Endothelial cell of umbilical vein (primary cell): Measurements from ENCODE around the gene DPYSL4. TPM values are rescaled to one million over a fixed set of nuclear protein-coding genes. Genes with fewer than 3 reads are reported as not detected.

Experiments used
- BruUV-seq: library from RNA; stranded (reverse); fragments of 400-500 nt; replicated peaks from 2 replicates; lab custom pipeline; 2021; lab: Mats Ljungman, UMichigan
- CTCF ChIA-PET: fragments of 300-600, 350-600 bp; sonication (Branson Sonifier 250); formaldehyde crosslinking; loops from one replicate; lab custom pipeline; 2021; ENCODE audit warnings: antibody characterized with exemption, inconsistent platforms; lab: Charles Lee
- POLR2A ChIA-PET: fragments of 300-600, 350-600 bp; sonication (Branson Sonifier 250); formaldehyde crosslinking; loops from one replicate; lab custom pipeline; 2021; ENCODE audit warnings: antibody characterized with exemption, inconsistent platforms; lab: Charles Lee
- DNase-seq: peaks from one replicate; pipeline ENCODE4 v3.0.0-alpha.2; 2011; ENCODE audit warnings: low read depth, low spot score
- FAIRE-seq: peaks from 2 replicates; lab custom pipeline; 2011; peaks lifted over from hg19 to GRCh38; lab: Jason Lieb, UNC
- H2AFZ ChIP-seq: 2 replicates; pipeline ENCODE4 v1.6.0; 2012; ENCODE audit warnings: low read depth, low read length, control low read depth, inconsistent platforms
- H3K27ac ChIP-seq: 2 replicates; pipeline ENCODE4 v1.5.1; 2011; ENCODE audit warnings: low read depth, mild to moderate bottlenecking, control low read depth, low read length, moderate library complexity; ENCODE audit not compliant: insufficient read depth
- H3K27me3 ChIP-seq, 2 experiments: 2 replicates each; pipeline versions ENCODE4 v1.6.0 to v1.6.1; 2011; ENCODE audit warnings: low read length in 2 of 2, mixed read lengths in 1 of 2; ENCODE audit not compliant: control insufficient read depth in 2 of 2, insufficient read depth in 2 of 2
- H3K36me3 ChIP-seq, 2 experiments: 2 replicates in 1 of 2; 3 replicates in 1 of 2; pipeline ENCODE4 v1.5.1; 2011; ENCODE audit warnings: low read length in 2 of 2, mild to moderate bottlenecking in 1 of 2, moderate library complexity in 1 of 2; ENCODE audit not compliant: control insufficient read depth in 2 of 2, insufficient read depth in 2 of 2; ENCODE audit errors: extremely low read depth in 1 of 2
- H3K4me1 ChIP-seq: 3 replicates; pipeline ENCODE4 v1.5.1; 2011; ENCODE audit warnings: mild to moderate bottlenecking, low read length; ENCODE audit not compliant: control insufficient read depth, insufficient read depth; ENCODE audit errors: extremely low read depth
- H3K4me2 ChIP-seq: 2 replicates; pipeline ENCODE4 v1.6.1; 2011; ENCODE audit warnings: low read length, control low read depth, mixed read lengths; ENCODE audit not compliant: insufficient read depth
- H3K4me3 ChIP-seq, 3 experiments: fragments of 200-600 bp in 1 of 3; sonication (generic), shearing (Covaris generic) in 1 of 3; replicated peaks in 1 of 3; 2 replicates each; pipeline ENCODE4 v1.5.1; 2011 to 2016; ENCODE audit warnings: control low read depth in 3 of 3, low read length in 3 of 3, mild to moderate bottlenecking in 2 of 3, inconsistent platforms in 1 of 3, low read depth in 1 of 3, moderate library complexity in 1 of 3; ENCODE audit not compliant: insufficient read depth in 1 of 3
- H3K79me2 ChIP-seq: 2 replicates; pipeline ENCODE4 v1.6.0; 2012; ENCODE audit warnings: low read length, inconsistent platforms; ENCODE audit not compliant: control insufficient read depth, insufficient read depth
- H3K9ac ChIP-seq: replicated peaks from 2 replicates; pipeline ENCODE3; 2011; ENCODE audit warnings: low read length, control low read depth; ENCODE audit not compliant: insufficient read depth; ENCODE audit errors: extremely low read depth
- H3K9me1 ChIP-seq: replicated peaks from 3 replicates; pipeline ENCODE4 v1.6.0; 2011; ENCODE audit warnings: mild to moderate bottlenecking, low read length; ENCODE audit not compliant: control insufficient read depth, insufficient read depth; ENCODE audit errors: extremely low read depth
- H3K9me3 ChIP-seq: replicated peaks from 2 replicates; pipeline ENCODE4 v1.5.1; 2012; ENCODE audit warnings: low read length, inconsistent platforms; ENCODE audit not compliant: control insufficient read depth, insufficient read depth
- H4K20me1 ChIP-seq: replicated peaks from 2 replicates; pipeline ENCODE3; 2011; ENCODE audit warnings: mild to moderate bottlenecking, low read length; ENCODE audit not compliant: control insufficient read depth, insufficient read depth; ENCODE audit errors: extremely low read depth
- CTCF ChIP-seq, 2 donors: IDR thresholded peaks; 1 replicate in 1 of 2; 2 replicates in 1 of 2; pipeline ENCODE4 v1.5.1; 2011; ENCODE audit warnings: low read length in 2 of 2, mild to moderate bottlenecking in 2 of 2, moderate library complexity in 2 of 2, control low read depth in 1 of 2, inconsistent platforms in 1 of 2, low read depth in 1 of 2; ENCODE audit not compliant: insufficient read depth in 1 of 2; ENCODE audit errors: extremely low read depth in 1 of 2
- EZH2 ChIP-seq: IDR thresholded peaks from 2 replicates; pipeline ENCODE4 v1.6.1; 2012; ENCODE audit warnings: borderline replicate concordance, low read depth, mild to moderate bottlenecking, moderate library complexity, low read length, inconsistent platforms; ENCODE audit not compliant: severe bottlenecking
- FOS ChIP-seq: IDR thresholded peaks from 2 replicates; pipeline ENCODE4 v1.6.1; 2011; ENCODE audit warnings: mild to moderate bottlenecking, low read length, moderate library complexity, borderline replicate concordance; ENCODE audit not compliant: insufficient read depth
- GATA2 ChIP-seq: IDR thresholded peaks from 2 replicates; pipeline ENCODE4 v1.7.0; 2011; ENCODE audit warnings: low read depth, mild to moderate bottlenecking, moderate library complexity, mixed read lengths, low read length; ENCODE audit not compliant: insufficient read length, insufficient read depth
- JUN ChIP-seq: IDR thresholded peaks from 2 replicates; pipeline ENCODE4 v1.6.1; 2011; ENCODE audit warnings: borderline replicate concordance, low read depth; ENCODE audit not compliant: insufficient read length, insufficient read depth
- MAX ChIP-seq: IDR thresholded peaks from 2 replicates; pipeline ENCODE4 v1.6.1; 2011; ENCODE audit not compliant: insufficient read depth, insufficient read length
- MYC ChIP-seq: IDR thresholded peaks from one replicate; pipeline ENCODE4 v1.6.1; 2011; ENCODE audit warnings: mild to moderate bottlenecking, low read depth, low read length
- POLR2A ChIP-seq: IDR thresholded peaks from 2 replicates; pipeline ENCODE4 v1.6.1; 2012; ENCODE audit warnings: low read depth, mild to moderate bottlenecking, control low read depth, low read length
- POLR2AphosphoS5 ChIP-seq: IDR thresholded peaks from 2 replicates; pipeline ENCODE4 v1.6.1; 2012; ENCODE audit warnings: low read depth, mild to moderate bottlenecking, control low read depth, low read length, moderate library complexity; ENCODE audit not compliant: insufficient read depth
- dilution Hi-C: fragments of 300-500 bp; cut with MboI; formaldehyde crosslinking; loops from one replicate; pipeline ENCODE4 v1.15.0; 2019; ENCODE audit warnings: low sequenced_read_pairs; ENCODE audit not compliant: extremely low pct_ligation_motif_present
- intact Hi-C: fragments of 100-400 bp; cut with micrococcal nuclease; formaldehyde crosslinking; loops from one replicate; pipeline ENCODE4 v1.10.0; 2022
- polyA plus RNA-seq, 4 experiments: library from polyadenylated mRNA; depleted of rRNA in 3 of 4; stranded (reverse) in 3 of 4; unstranded in 1 of 4; fragments of >200 nt; gene quantifications; 2 replicates each; pipeline versions ENCODE4 v1.2.1 to v1.2.3, GENCODE V29; 2011 to 2012; ENCODE audit warnings: missing spikeins in 1 of 4
- total RNA-seq: library from RNA; stranded (reverse); gene quantifications from 2 replicates; pipeline ENCODE4 v1.2.3, GENCODE V29; 2021

DPYSL4 gene
- total and polyA plus RNA-seq, 2 donors (not counting 3 experiments of a cell fraction or from before 2014, with no cell fraction given) = 27.1 to 60.0 TPM

GRCh38 chr10:132149917-132150316 is 36.8 kb upstream of the DPYSL4 start:
- BruUV-seq = no TSS peak
- Histone ChIP-seq H4K20me1 (no peaks in the 10 kb centered on the region), H2AFZ (no peak overlapping the region), H3K9ac (no peak overlapping the region), H3K9me1 (no peaks in the 10 kb centered on the region), H3K27ac (no peak overlapping the region), H3K27me3 (no peaks in the 10 kb centered on the region), H3K36me3 (no peaks in the 10 kb centered on the region), H3K4me3 (no peak overlapping the region), H3K4me2 (no peak overlapping the region), H3K4me1 (no peaks in the 10 kb centered on the region), H3K79me2 (no peaks in the 10 kb centered on the region), H3K9me3 (no peaks in the 10 kb centered on the region)
- POLR2A ChIA-PET = no interaction called here
- dilution Hi-C loops (no loop called here), intact Hi-C loops (loop anchor here (10.0 kb wide), 1 partner anchor 1955 kb away; no protein-coding TSS in a partner anchor)
- no peak for DNase-seq
- FAIRE-seq = no peak
- TF ChIP-seq CTCF (IDR thresholded peaks at IDR 0.05; ENCODE audit: extremely low read depth in 1 of 2, insufficient read depth in 1 of 2, low read depth in 1 of 2, low read length in 2 of 2) (no peak), POLR2A (no peak), POLR2AphosphoS5 (no peak), MAX (no peak), EZH2 (no peak), MYC (no peak), GATA2 (no peak), JUN (no peak), FOS (no peak)
- CTCF ChIA-PET = no interaction called here
